Stimulated activated CD8-positive, alpha-beta memory T cell treated with anti-CD3 and anti-CD28 coated beads, Interleukin-4, amount 100 ng/mL, for 1 hour (primary cell): ENCODE data around the gene METRNL.

Source experiments
- DNase-seq, 2 donors: peaks; one replicate each; pipeline ENCODE4 v3.0.0-alpha.2; 2020; ENCODE audit warnings: low read depth in 2 of 2, low spot score in 1 of 2

METRNL gene

DNA sequence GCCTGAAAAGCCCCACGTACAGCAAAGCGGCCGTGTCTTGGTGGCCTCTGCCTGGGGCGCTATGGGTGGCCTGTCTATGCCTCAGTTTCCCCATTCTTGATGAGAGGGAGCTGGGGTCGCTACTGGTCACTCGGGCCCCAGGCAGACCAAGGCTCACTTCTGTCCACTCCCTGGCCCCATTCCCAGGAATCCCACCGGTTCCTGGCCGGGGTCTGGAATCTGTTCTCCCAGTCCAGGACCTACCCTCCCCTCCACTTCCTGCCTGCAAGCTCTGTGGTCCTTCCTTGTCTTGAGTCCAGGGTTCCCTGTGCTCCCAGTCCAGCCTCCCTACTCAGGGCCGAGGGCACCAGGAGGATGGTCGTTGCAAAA, 24.5 kb downstream of the METRNL start:
- DNase-seq = no peak

DNA sequence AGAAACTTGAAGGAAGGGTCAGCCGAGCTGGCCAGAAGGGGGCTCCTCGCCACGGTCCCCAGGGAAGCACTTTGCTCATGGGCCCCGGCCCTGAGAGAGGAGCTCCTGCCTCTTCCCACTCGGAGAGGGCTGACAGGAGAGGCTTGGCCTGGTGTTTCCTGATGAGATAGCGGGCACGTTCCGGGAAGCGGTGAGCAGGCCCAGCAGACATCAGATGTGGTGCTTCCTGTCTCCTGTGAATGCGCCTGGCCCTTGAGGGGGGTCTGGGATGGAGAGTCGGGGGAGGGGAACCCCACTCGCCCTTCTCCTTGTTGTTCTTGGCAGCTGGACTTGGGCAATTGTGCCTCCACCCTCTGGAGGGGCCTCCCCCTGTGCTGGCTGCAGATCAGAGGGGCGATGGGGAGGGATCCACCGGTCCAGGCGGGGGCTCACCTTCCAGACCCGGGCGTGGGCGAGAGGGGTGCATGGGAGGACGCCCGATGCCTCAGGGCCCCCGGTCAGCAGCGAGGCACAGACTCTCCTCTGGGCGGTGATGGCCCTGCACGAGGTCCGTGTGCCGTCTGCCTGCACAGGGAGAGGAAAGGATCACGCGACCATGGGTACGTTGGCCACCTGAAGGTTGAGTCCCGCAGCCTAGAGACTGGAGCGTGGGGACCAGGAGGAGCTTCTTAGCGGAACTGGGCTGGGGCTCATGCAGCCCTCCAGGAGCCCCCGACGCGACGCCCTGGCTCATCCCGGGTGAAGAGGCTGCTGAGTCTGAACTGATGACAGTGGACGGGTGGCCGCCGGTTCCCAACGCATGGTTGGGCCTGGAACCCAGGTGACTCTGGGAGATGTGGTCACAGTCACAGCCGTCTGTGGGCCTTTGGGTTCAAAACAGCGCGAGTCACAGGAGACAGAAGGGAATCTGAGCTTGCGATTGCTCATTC, 25.4 kb downstream of the METRNL start:
- no peak for DNase-seq

DNA sequence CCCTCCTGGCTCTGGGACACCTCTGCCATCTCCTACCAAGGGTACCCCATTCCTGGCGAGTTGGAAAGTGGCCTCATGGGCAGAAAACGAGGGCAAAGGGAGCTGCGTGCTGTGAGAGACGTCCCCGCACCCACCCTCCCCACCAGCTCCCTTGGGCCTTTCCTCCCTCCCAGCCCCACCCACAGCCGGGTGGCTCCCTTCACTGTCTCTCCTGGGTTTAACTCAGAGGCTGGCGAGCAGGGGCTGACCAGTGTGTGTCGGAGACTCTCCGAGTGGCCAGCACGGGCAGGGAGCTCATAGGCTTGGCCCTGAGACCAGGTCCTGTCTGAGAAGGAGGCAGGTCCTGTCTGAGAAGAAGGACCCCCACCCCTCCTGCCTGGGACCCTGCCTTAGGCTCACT, 26.1 kb downstream of the METRNL start:
- no peak for DNase-seq

DNA sequence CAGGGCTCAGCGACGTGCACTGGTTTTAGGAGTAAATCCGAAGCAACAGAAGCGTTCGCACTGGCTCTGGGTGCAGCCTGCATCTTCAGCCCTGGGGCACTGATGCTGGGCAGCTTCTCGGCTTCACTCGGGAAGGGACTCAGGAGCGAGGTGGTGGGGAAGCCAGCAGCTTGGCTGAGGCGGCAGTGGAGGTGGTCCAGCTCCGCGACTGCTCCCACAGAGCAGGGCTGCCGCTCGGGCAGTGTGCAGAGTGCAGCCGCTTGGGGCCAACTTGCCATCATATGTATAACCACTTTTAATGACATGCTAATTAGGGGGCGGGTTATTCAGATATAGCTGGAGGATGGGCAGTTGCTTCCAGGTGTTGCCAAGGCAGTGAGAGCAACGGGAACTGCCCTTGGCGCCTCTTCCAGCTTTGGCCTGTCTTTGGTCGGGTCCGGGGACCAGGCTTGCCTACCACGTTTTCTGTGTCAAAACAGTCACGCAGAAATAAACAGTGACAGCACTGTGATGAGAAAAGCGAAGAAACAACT, 26.7 kb downstream of the METRNL start:
- DNase-seq = no peak

DNA sequence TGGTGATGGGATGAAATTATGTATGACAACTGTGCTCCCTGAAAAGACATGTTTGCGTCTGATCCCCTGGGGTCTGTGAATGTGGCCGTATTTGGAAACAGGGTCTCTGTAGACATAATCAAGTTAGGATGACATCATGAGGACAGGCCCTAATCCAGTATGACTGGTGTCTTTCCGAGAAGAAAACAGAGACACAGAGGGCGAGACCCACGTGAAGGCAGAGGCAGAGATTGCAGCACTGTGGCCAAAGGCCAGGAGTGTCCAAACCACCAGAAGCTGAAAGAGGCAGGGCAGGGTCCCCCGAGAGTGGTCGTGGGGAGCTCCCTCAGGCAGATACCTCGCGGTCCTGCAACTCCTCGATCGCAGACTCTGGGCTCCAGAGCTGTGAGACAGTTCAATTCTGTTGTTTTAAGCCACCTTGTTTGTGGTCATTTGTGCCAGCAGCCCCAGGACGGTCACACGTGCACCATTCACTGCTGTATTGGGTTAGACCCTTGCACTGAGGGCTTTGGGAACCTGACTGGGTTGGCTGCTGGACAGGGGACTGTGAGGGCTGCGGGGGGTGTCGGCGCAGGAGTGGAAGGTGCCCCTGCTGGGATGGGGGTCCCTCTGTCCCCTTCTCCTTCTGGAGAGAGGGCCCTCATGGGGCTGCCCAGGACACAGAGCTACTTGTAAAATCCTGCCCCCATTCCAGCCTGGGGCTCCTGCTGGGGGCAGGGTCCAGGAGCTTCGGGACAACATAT, 27.7 kb downstream of the METRNL start:
- DNase-seq = no peak

DNA sequence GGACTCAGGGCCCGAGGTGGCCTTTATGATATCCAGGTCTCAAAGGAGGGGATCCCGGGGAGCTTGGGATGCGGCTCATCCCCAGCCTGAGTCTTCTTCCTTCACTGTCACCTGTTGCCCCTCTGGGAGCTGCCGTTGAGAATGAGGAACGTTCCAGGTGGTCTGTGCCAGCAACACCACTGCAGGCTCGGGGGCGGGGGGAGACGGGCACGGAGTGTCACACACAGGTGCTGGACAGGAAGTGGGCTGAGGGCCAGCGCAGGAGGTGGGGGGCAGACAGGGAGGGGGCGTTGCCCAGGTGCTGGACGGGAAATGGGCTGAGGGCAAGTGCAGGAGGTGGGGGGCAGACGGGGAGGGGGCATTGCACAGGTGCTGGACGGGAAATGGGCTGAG, 28.2 kb downstream of the METRNL start:
- no peak for DNase-seq

DNA sequence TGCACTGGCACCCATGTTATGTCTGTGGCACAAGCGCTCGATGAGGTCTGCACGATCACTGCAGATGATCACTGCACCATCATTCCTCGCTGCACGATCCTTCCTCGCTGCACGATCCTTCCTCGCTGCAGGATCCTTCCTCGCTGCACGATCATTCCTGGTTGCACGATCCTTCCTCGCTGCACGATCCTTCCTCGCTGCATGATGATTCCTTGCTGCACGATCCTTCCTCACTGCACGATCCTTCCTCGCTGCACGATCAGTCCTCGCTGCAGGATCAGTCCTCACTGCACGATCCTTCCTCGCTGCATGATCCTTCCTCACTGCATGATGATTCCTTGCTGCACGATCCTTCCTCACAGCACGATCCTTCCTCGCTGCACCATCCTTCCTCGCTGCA, 29.3 kb downstream of the METRNL start:
- DNase-seq = no peak

DNA sequence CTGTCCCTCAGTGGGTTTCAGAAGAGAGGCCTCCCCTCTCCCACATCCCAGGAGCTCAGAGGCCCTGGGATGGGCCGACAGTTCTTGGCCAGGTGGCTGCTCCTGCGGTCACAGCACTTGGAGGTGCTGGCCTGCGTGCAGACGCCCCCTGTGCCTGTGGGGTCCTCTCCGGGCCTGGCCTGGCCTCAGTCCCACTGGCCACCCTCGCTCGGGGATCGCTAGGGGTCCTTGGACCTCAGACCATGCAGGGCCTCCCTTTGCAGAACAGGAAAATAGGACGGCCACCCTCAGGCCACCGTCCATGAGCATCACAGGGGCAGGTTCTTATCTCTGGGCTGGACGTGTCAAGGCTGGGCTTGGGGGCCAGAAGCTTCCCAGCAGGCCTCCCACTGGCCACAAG, 30.0 kb downstream of the METRNL start:
- DNase-seq = no peak

DNA sequence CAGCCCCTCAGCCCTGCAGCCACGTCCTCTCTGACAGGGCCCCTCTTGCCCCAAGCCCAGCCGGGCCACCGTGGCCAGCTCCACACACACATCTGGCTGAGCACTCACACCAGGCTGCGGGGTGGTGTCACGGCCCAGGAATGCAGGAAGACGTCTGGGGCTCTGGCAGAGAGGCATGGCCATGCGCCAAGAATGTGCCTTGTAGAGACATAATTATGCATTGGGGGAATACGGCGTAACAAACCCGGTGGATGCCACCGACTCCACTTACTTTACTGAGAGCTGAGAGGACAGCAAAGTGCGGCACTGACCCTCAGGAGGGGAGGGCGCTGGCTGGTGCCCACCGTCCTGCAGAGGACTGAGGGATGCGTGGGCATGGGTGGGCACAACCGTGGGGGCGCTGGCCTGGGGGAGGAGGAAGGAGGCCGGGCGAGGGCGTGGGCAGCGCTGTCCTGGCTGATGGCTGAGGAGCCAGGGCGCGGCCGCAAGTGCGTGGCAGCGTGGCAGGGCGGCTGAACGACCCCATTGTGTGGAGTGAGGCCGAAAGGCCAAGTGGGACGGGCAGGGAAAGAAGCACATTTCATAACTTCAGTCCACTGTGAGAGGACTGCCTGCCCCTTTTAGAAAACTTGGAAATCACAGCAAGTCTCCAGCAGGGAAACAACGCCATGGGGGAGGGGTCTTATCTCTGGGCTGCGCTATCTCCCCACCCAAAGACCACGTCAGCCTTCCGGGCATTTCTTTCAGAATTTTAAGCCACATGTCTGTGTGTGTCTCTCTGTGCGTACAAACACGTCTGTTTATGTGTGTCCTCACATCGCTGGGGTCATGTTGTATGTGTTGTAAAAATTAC, 30.6 kb downstream of the METRNL start:
- no peak for DNase-seq

DNA sequence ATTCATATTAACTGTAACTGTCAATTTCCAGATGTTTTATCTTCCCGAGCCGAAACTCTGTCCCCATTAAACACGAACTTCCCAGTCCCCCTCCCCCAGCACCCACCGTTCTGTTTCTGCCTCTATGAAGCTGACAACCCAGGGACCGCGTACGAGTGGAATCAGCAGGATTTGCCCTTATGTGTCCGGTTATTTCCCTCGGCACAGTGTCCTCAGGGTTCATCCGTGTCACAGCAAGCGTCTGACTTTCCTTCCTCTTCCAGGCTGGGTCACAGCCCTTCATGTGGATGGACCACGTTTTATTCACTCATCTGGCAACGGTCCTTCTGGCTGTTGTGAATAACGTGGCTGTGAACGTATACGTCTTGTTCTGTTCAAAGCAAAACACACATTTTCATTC, 31.3 kb downstream of the METRNL start:
- DNase-seq = no peak

DNA sequence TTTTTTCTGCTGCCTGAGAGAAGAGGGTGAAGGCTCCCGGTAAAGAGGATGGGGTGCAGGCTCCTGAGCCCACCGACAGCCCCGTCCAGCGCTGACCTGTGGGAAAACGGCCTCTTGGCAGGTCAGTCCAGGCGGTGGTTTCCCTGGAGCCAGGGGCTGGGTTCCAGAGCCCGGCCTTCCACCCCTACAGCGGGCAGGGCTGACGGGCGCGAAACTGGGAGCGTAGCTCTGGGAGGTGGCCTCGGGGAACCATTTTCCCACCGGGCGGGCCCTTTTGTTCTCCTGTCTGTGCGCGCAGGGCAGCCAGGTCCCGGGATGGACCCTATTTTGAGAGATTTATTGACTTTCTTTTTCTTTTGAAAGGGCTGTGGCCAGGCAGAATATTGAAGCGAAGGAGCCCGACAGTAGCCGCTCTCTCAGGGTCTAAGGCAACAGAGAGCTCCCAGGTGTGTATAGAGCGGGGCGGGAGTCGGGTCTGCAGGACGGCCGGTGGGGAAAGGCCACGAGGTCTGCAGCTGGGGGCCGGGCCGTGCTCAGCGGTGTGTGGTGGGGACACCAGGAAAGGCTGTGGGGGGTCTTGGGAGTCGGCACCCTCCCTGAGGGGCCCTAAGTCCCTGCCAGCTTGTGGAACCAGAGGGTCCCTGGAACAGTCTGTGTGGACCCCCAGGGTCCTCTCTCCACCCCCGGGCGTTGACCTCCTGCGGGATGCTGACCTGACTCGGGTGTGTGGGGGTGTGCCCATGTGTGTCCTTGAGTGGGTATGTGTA, 32.3 kb downstream of the METRNL start:
- DNase-seq = no peak

DNA sequence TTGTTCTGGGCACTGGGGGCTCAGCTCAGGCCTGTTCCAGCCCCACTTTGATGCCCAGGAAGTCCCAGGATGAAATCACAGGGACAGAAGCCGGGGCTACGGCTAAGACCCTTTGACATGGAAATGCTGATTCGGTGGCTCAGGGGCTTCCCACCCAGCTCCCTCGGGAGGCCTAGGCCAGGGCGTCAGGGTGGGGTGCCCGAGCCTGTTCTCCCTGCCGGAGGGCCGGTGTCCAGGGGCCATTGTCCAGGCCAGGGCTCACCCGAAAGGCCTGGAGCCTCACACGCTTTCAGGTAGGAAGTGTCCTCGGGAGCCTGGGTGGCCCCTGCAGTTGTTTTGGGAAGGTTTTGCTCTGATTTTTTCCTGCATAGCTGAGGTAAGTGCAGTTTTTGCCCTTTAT, 34.0 kb downstream of the METRNL start:
- no peak for DNase-seq

DNA sequence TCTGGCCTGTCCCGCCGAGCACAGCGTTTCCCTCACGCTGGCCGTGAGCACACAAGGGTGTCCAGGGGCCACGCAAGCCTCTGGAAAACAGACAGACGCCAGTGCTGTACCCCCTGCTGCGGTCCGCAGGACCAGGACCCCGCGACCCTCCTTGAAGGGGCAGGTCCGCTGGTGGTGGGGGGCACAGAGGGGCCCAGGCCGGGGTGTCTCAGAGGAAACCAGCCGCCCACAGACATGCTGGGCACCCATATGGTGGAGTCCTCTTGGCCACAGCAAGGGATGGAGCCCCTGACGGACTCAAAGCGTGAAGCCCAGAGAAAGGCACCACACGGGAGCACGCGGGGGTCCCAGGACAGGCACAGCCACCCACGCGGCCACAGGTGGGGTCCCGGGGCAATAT, 34.4 kb downstream of the METRNL start:
- DNase-seq = no peak

DNA sequence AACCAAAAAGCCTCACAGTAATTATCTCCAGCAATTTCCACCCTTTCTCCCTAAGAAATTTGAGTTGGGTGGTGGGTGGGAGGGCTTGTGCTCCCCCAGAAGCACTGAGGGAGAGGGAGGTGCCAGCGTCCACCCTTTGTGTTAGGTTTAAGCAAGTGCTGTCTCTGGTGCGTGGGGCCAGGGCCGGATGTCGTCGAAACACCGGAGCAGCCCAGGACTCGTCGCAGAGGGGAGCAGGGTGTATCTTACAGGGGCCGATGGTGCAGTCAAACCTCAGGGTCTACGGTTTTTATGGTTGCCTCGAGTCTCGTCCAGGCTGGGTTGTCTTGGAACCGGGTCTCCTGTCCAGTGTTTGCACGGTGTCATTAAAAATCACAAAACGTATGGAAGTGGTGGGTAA, 35.3 kb downstream of the METRNL start:
- no peak for DNase-seq

DNA sequence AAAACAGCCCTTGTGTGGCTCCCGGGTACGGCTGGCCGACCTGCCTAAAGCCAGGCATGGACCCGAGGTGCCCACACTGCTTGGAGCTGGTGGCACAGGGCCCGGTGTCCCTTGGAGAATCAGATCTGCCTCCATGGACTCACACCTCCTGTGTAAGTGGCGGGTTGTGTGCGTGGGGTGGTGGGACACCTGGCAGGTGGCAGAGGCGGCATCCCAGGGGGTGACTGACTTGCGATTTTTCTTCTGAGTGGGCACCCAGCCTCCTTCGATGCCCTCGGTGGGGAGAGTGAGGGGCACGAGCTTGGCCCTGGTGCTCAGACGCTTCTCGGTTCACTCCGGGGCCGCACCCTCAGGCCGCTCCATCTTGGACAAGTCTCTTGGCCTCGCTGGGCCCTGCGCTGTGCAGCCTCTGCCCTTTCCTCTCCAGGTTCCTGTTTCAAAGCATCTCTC, 35.8 kb downstream of the METRNL start:
- no peak for DNase-seq

DNA sequence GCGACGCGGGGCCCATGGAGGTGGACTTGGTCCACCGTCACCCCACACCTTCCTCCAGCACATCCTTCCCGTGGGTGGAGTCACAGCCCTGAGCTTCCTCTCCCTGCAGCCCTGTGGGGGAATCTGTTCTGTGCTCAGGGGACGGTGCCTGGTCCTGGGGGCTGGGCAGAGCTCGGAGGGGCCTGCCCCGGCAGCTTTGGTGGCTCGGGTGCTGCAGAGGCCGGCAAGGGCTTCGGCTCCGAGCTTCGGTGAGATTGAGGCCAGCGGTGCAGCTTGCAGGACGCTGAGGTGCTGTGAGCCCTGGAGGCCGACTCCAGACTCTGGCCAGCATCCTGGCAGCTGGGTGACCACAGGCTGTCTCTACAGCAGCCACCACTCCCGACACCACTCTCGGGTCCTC, 36.4 kb downstream of the METRNL start:
- DNase-seq = no peak

DNA sequence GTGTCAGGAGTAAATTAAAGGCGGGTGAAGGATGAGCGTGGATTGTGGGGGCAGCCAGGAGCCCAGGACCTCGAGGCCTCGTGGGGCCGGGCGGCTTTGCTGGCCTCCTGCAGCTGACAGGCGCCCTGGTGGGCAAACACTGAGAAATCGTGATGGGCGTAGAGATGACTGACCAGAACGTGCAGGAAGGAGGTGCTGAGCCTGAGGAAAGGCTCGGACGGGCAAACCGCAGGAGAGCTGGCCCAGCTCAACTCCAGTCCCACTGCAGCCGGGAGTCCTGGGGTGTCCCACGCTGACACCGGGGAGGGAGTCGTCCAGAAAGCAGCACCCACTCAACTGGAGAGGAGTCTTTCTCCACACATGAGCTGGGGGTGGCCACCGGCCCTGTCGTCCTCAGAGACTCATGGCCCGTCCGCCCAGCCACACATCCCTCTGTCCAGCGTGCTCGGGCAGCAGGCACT, 36.9 kb downstream of the METRNL start:
- no peak for DNase-seq

DNA sequence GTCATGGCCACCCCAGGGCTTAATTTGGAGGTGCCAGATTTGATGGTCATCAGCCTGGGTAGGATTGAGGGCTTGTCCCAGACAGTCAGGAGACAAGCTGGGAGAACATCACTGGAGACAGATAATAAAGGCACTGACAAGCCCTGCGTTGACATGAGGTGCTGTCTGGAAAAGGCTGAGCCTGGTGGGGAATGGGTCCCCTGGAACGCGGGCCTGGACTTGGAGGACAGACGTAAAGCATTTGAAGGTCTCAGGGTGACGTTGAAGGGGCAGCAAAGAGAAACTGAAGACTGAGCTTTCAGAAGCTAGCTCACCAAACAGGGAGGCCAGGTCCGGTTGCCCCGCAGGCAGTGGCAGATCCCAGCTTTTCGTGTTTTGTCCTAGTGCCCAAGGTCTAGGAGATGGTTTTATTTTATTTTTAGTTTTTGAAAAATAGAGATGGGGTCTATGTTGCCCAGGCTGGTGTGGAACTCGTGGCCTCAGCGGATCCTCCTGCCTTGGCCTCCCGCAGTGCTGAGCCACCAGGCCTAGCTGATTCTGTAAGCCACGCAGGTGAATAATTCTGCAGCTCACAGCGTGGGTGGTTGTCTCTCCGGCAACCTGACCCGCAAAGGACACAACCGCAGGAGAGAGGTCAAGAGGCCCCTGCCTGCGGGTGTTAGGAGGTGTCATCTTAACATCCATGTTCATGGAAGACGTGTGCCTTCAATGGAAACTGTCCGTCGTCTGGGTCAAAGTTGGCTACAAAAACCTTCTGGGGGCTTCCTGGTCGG, 37.6 kb downstream of the METRNL start:
- DNase-seq = no peak

DNA sequence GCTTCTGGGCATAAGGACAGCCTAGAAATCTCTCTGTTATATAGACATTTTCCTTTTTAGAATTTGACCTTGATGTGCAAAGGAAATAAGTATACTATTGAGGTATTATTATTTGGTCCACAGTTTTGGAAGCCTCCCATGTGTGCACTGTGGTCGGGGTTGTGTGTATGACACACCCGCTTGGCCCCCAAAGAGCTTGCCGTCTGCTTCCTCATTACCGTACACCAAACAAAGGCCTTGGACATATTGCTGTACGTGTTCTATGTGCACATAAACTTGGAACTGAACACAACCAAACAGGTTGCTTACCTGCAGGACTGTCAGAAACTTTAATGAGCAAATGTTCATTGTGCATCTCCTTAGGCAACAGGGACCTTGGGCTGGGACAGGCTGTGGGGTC, 38.2 kb downstream of the METRNL start:
- no peak for DNase-seq
